ENCODE results near the gene EVA1C. TPM values are rescaled to one million over a fixed set of nuclear protein-coding genes. Genes with fewer than 3 reads are reported as not detected.
"Not testable (repeated sequence)": the region's sequence is repeated elsewhere in the genome, so short reads cannot be mapped to it uniquely, and the experiment has no call there.

The EVA1C gene
- total and polyA plus RNA-seq, 4 donors = 40.9 to 105 (median 60.6) TPM

DNA sequence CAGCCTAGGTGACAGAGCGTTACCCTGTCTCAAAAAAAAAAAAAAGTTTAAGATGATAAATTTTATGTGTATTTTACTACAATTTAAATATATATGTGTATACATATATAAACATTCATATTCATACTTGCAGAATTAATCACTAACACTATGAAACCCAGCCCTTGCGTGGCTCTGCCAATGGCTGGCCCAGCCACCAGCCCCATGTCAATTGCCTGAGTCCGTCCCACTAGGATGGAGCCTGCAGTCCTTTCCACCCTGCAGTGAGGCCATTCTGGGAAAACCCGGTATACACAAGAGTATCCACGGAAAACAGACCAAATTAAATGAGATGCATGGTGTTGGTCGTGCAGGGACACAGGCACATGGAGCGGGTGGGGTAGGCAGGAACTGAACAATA, 123.1 kb downstream of the EVA1C start:
- ATAC-seq (ENCODE audit: low FRiP score) = no peak

DNA sequence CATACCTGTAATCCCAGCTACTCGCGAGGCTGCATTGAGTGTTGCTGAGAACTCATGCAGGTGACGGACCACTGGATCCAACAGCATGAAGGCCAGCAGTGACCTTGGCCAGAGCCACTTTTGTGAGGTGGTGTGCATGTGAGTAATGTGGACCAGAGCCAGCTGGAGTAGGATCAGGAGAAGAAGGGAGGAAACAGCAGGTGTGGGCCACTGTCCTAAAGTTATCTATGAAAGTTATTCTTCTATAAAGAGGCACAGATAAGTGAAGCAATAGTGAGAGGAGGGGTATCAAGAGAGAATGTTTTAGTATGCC, 125.0 kb downstream of the EVA1C start:
- Histone ChIP-seq H3K27ac (ENCODE audit: low read depth in 1 of 2, low read length in 2 of 2) (no peak overlapping the region), H3K4me3 (ENCODE audit: low read length in 2 of 2) (no peak overlapping the region), H3K27me3 (ENCODE audit: control insufficient read depth in 1 of 2, insufficient read depth in 2 of 2, low read length in 1 of 2) (no peaks in the 10 kb centered on the region), H3K36me3 (ENCODE audit: control insufficient read depth in 1 of 2, insufficient read depth in 2 of 2, low read length in 1 of 2) (peaks cover 0 to 6% of the 10 kb centered on the region in 2 donors), H3K9me3 (ENCODE audit: control insufficient read depth, low read length) (no peaks in the 10 kb centered on the region), H3K4me1 (ENCODE audit: control insufficient read depth in 1 of 2, insufficient read depth in 2 of 2, low read length in 2 of 2) (no peaks in the 10 kb centered on the region)
- DNase-seq (no peak), ATAC-seq (ENCODE audit: low FRiP score) (no peak)
- WGBS, 2 donors = 93 to 97% methylated on average over 3 of the region's 3 CpGs
- intact Hi-C loops (cut with DNase I) = no loop called here

More for the DNA sequence above, 123.1 kb downstream of the EVA1C start:
- H3K9me3 ChIP-seq (ENCODE audit: control insufficient read depth, low read length) = no peaks in the 10 kb centered on the region
- H3K36me3 ChIP-seq (ENCODE audit: control insufficient read depth in 1 of 2, insufficient read depth in 2 of 2, low read length in 1 of 2) = peaks cover 0 to 6% of the 10 kb centered on the region in 2 donors
- intact Hi-C loops (cut with DNase I) = no loop called here
- H3K27me3 ChIP-seq (ENCODE audit: control insufficient read depth in 1 of 2, insufficient read depth in 2 of 2, low read length in 1 of 2) = no peaks in the 10 kb centered on the region
- WGBS, 2 donors = 96 to 97% methylated on average over 7 of the region's 7 CpGs
- H3K4me1 ChIP-seq (ENCODE audit: control insufficient read depth in 1 of 2, insufficient read depth in 2 of 2, low read length in 2 of 2) = no peaks in the 10 kb centered on the region
- DNase-seq = no peak
- no peak overlapping the region for H3K27ac ChIP-seq (ENCODE audit: low read depth in 1 of 2, low read length in 2 of 2)
- no peak overlapping the region for H3K4me3 ChIP-seq (ENCODE audit: low read length in 2 of 2)

DNA sequence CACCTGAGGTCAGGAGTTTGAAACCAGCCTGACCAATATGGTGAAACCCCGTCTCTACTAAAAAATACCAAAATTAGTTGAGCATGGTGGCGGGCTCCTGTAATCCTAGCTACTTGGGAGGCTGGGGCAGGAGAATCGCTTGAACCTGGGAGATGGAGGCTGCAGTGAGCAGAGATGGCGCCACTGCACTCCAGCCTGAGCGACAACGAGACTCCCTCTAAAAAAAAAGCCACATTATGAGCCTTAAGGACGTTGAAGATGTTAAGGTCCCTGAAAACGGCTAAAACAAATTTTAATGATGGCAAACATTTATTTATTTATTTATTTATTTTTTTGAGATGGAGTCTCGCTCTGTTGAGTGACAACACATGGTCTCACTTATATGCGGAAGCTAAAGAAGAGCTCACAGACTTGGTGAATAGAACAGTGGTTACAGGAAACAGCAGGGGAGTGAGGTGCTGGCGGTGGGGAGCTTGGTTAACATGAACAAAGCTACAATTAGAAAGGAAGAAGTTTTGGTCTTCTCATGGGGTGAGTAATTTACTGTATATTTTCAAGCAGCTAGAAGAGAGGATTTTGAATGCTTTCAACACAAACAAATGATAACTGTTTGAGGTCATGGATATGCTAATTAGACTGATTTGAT, 125.8 kb downstream of the EVA1C start:
- no peaks in the 10 kb centered on the region for H3K27me3 ChIP-seq (ENCODE audit: control insufficient read depth in 1 of 2, insufficient read depth in 2 of 2, low read length in 1 of 2)
- H3K9me3 ChIP-seq (ENCODE audit: control insufficient read depth, low read length) = no peaks in the 10 kb centered on the region
- 77 to 87% methylated on average over 11 of the region's 11 CpGs for WGBS, 2 donors
- ATAC-seq (ENCODE audit: low FRiP score) (no peak), DNase-seq (no peak)
- H3K27ac ChIP-seq (ENCODE audit: low read depth in 1 of 2, low read length in 2 of 2) = no peak overlapping the region
- H3K4me3 ChIP-seq (ENCODE audit: low read length in 2 of 2) = no peak overlapping the region
- intact Hi-C loops (cut with DNase I) = no loop called here
- H3K4me1 ChIP-seq (ENCODE audit: control insufficient read depth in 1 of 2, insufficient read depth in 2 of 2, low read length in 2 of 2) = no peaks in the 10 kb centered on the region
- H3K36me3 ChIP-seq (ENCODE audit: control insufficient read depth in 1 of 2, insufficient read depth in 2 of 2, low read length in 1 of 2) = peaks cover 0 to 2% of the 10 kb centered on the region in 2 donors

DNA sequence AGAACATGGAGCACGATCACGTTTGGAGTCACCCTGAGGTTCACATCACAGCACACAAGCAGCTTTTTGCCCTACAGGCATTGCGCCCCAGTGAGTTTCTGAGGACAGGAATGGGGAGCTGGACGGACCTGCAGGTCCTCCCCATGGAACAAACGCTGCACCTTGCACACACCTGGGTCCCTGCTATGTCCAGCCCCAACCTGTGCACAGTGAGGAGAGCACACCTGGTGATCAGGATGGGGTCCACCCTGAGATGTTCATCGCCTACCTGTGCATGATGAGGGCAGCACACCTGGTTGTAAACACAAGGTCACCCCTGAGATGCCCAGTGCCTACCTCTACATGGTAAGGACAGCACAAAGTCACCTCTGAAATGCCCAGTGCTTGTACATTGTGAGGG, 126.9 kb downstream of the EVA1C start:
- 86 to 89% methylated on average over 6 of the region's 6 CpGs for WGBS, 2 donors
- ATAC-seq (ENCODE audit: low FRiP score) (no peak), DNase-seq (no peak)

DNA sequence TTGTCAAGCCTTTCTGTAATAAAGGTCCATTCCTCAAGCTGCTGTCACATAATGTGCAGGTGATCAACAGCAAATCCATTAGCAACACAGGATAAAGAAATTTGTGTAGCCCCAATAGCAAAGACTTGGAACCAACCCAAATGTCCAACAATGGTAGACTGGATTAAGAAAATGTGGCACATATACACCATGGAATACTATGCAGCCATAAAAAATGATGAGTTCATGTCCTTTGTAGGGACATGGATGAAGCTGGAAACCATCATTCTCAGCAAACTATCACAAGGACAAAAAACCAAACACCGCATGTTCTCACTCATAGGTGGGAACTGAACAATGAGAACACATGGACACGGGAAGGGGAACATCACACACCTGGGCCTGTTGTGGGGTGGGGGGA, 130.6 kb downstream of the EVA1C start:
- H3K9me3 ChIP-seq (ENCODE audit: control insufficient read depth, low read length); H3K36me3 ChIP-seq (ENCODE audit: control insufficient read depth in 1 of 2, insufficient read depth in 2 of 2, low read length in 1 of 2); DNase-seq; H3K4me1 ChIP-seq (ENCODE audit: control insufficient read depth in 1 of 2, insufficient read depth in 2 of 2, low read length in 2 of 2); ATAC-seq (ENCODE audit: low FRiP score); intact Hi-C loops (cut with DNase I); H3K27me3 ChIP-seq (ENCODE audit: control insufficient read depth in 1 of 2, insufficient read depth in 2 of 2, low read length in 1 of 2); H3K4me3 ChIP-seq (ENCODE audit: low read length in 2 of 2); H3K27ac ChIP-seq (ENCODE audit: low read depth in 1 of 2, low read length in 2 of 2): not testable (repeated sequence)
- 88 to 100% methylated on average over 1 to 2 of the region's 2 CpGs for WGBS, 2 donors

More for the DNA sequence above, 126.9 kb downstream of the EVA1C start:
- no peaks in the 10 kb centered on the region for H3K36me3 ChIP-seq (ENCODE audit: control insufficient read depth in 1 of 2, insufficient read depth in 2 of 2, low read length in 1 of 2)
- H3K27ac ChIP-seq (ENCODE audit: low read depth in 1 of 2, low read length in 2 of 2) = no peak overlapping the region
- H3K9me3 ChIP-seq (ENCODE audit: control insufficient read depth, low read length) = no peaks in the 10 kb centered on the region
- intact Hi-C loops (cut with DNase I) = no loop called here
- H3K4me1 ChIP-seq (ENCODE audit: control insufficient read depth in 1 of 2, insufficient read depth in 2 of 2, low read length in 2 of 2) = no peaks in the 10 kb centered on the region
- H3K27me3 ChIP-seq (ENCODE audit: control insufficient read depth in 1 of 2, insufficient read depth in 2 of 2, low read length in 1 of 2) = no peaks in the 10 kb centered on the region
- no peak overlapping the region for H3K4me3 ChIP-seq (ENCODE audit: low read length in 2 of 2)

DNA sequence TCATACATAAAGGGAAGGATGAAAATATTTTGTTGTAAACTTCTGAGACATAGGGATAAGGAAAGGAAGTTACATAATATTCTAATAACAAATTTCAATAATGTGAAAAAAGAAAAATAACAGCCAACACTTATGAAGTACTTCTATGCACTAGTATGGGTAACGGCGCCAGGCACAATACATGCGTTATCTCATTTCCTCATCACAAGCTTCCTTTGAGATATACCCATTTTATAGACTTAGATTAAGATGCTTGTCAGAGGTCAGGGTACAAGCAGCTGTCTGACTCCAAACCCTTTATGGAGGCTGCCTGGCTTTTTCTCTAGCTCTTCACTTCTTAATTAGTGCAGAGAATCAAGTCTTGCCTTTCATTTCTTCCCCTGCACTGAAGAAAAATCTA, 131.5 kb downstream of the EVA1C start:
- Histone ChIP-seq H3K9me3 (ENCODE audit: control insufficient read depth, low read length) (no peaks in the 10 kb centered on the region), H3K36me3 (ENCODE audit: control insufficient read depth in 1 of 2, insufficient read depth in 2 of 2, low read length in 1 of 2) (no peaks in the 10 kb centered on the region), H3K4me1 (ENCODE audit: control insufficient read depth in 1 of 2, insufficient read depth in 2 of 2, low read length in 2 of 2) (no peaks in the 10 kb centered on the region), H3K4me3 (ENCODE audit: low read length in 2 of 2) (no peak overlapping the region), H3K27ac (ENCODE audit: low read depth in 1 of 2, low read length in 2 of 2) (no peak overlapping the region), H3K27me3 (ENCODE audit: control insufficient read depth in 1 of 2, insufficient read depth in 2 of 2, low read length in 1 of 2) (no peaks in the 10 kb centered on the region)
- intact Hi-C loops (cut with DNase I) = no loop called here
- WGBS, 2 donors = 90 to 92% methylated on average over 3 of the region's 3 CpGs
- no peak for DNase-seq
- no peak for ATAC-seq (ENCODE audit: low FRiP score)

DNA sequence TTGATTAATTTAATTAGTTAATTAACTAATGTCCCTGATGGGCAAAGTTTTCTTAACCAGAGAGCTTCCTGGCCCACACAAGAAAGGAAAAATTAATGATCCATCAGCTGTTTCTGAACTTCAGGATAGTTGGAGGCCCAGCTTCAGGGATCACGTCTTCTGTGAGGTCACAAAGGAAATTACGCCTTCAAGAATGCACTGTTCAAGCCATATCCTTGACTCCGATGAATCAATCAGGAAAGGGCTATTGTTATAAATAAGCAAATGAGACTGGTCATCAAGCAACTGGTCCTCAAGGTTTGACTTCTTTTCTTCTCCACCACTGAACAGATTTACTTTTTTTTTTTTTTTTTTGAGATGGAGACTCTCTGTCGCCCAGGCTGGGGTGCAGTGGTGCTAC, 132.2 kb downstream of the EVA1C start:
- no peak overlapping the region for H3K27ac ChIP-seq (ENCODE audit: low read depth in 1 of 2, low read length in 2 of 2)
- H3K4me1 ChIP-seq (ENCODE audit: control insufficient read depth in 1 of 2, insufficient read depth in 2 of 2, low read length in 2 of 2) = no peaks in the 10 kb centered on the region
- WGBS, 2 donors = 95% methylated on average over 4 of the region's 4 CpGs
- H3K27me3 ChIP-seq (ENCODE audit: control insufficient read depth in 1 of 2, insufficient read depth in 2 of 2, low read length in 1 of 2) = no peaks in the 10 kb centered on the region
- H3K36me3 ChIP-seq (ENCODE audit: control insufficient read depth in 1 of 2, insufficient read depth in 2 of 2, low read length in 1 of 2) = no peaks in the 10 kb centered on the region
- intact Hi-C loops (cut with DNase I) = no loop called here
- no peak overlapping the region for H3K4me3 ChIP-seq (ENCODE audit: low read length in 2 of 2)
- H3K9me3 ChIP-seq (ENCODE audit: control insufficient read depth, low read length) = no peaks in the 10 kb centered on the region
- DNase-seq = no peak
- no peak for ATAC-seq (ENCODE audit: low FRiP score)

DNA sequence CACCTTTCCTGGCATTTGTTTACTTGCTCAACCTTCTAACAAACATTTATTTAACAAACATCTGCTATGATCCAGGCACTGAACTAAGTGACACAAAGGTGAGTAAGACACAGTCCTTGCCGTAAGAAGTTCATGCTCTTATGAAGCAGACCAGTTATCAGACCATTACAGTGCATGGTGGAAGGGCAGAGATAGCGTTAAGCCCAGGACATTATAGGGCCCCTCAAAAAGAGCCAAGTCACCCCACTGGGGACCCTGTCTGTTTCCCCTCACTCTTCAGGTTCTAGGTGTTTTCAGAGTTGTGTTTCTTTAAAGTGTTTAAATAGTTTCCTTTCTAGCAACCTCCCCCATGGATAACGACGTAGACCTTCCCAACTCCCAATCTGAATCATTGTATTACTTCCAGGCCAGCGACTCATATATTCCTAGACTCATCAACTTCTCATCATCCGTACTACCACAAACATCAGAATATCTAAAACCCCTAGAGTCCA, 133.5 kb downstream of the EVA1C start:
- intact Hi-C loops (cut with DNase I) = no loop called here
- Histone ChIP-seq H3K9me3 (ENCODE audit: control insufficient read depth, low read length) (no peaks in the 10 kb centered on the region), H3K36me3 (ENCODE audit: control insufficient read depth in 1 of 2, insufficient read depth in 2 of 2, low read length in 1 of 2) (no peaks in the 10 kb centered on the region), H3K4me3 (ENCODE audit: low read length in 2 of 2) (no peak overlapping the region), H3K4me1 (ENCODE audit: control insufficient read depth in 1 of 2, insufficient read depth in 2 of 2, low read length in 2 of 2) (no peaks in the 10 kb centered on the region), H3K27ac (ENCODE audit: low read depth in 1 of 2, low read length in 2 of 2) (no peak overlapping the region), H3K27me3 (ENCODE audit: control insufficient read depth in 1 of 2, insufficient read depth in 2 of 2, low read length in 1 of 2) (no peaks in the 10 kb centered on the region)
- DNase-seq (no peak), ATAC-seq (ENCODE audit: low FRiP score) (no peak)
- 87 to 90% methylated on average over 6 of the region's 6 CpGs for WGBS, 2 donors

DNA sequence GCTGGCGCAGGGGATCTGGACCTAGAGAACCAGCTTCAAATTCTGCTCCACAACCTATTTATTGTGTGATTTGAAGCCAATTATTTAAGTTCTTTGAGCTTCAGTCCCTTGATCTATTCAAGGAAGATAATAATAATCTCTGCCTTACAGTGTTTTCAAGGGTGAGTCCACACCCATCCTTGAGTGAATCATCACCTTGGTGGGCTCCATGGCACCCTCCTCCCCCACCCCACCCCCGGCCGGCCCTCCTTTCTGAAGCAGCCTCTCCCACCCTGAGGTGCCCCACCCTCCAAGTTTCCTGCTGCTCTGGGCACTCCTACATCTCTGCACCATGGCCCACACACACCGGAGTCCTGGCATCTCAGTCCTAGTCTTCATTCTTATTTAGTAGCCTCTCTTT, 134.5 kb downstream of the EVA1C start:
- Histone ChIP-seq H3K27ac (ENCODE audit: low read depth in 1 of 2, low read length in 2 of 2) (no peak overlapping the region), H3K27me3 (ENCODE audit: control insufficient read depth in 1 of 2, insufficient read depth in 2 of 2, low read length in 1 of 2) (no peaks in the 10 kb centered on the region), H3K36me3 (ENCODE audit: control insufficient read depth in 1 of 2, insufficient read depth in 2 of 2, low read length in 1 of 2) (no peaks in the 10 kb centered on the region), H3K4me1 (ENCODE audit: control insufficient read depth in 1 of 2, insufficient read depth in 2 of 2, low read length in 2 of 2) (no peaks in the 10 kb centered on the region), H3K9me3 (ENCODE audit: control insufficient read depth, low read length) (no peaks in the 10 kb centered on the region), H3K4me3 (ENCODE audit: low read length in 2 of 2) (no peak overlapping the region)
- 89 to 94% methylated on average over 4 of the region's 4 CpGs for WGBS, 2 donors
- DNase-seq = no peak
- intact Hi-C loops (cut with DNase I) = no loop called here
- no peak for ATAC-seq (ENCODE audit: low FRiP score)

Measured in aorta (tissue), 5 donors.